ENCODE data around the gene NDN.

GRCh38 chr15:23663232-23663631, 23.9 kb downstream of the NDN start:
- TF ChIP-seq CTCF (IDR thresholded peaks at IDR 0.05) (no peak), EP300 (IDR thresholded peaks at IDR 0.05) (no peak)
